HG03108 (cell line): ENCODE measurements around the gene SHE.

Experiments used
- ATAC-seq: cut with Tn5 transposase; IDR thresholded peaks from one replicate; pipeline ENCODE4 v1.9.1; 2021; ENCODE audit warnings: moderate library complexity; ENCODE audit not compliant: unreplicated experiment

The SHE gene

DNA sequence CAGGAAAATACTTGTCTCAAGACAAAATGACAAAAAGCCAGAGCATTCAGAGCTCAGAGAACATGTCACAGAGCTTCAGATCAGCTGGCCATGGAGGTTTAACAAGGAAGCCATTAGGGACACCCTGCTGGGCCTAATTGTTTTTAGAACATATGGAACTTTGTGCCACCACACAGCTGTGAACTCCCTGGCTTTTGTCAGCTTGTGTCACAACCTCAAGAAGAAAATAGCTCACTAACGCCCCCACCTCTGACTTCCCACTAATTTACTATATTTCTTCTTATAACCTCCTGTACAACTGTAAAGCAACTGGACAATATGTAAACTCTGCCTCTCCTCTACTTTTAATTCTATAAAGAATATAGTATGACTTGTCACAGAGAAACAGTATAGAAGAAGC is 21.2 kb downstream of the SHE start:
- ATAC-seq = no peak

DNA sequence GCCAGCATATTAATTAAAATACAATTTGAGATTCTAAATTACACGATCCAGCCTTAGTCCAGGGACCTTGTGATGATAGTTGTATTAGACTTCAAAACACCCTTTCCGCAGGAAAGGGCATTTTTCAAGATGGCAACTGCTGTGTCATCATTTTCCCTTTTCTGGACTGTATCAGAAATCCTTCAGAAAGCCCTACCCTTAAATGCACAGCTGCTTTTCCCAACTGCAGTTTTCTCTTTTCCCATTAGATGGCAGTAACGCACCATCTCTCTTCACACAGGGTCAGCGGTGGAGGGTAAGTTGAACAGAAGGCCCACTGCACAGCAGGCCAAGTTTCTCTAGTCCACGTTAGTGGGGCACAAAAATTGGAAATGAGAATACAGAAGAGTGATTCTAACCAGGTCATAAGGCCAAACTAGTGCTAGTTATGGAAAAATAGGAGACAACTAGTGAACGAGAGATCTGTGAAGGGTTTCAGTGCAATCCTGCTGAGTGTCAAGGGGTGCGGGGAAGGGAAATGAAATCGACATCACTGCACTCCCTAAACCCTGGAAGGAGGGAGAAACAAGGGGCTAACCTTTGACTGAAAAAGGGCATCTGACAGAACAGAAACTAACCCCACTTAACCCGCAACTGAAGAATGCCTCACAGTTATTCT is 22.3 kb downstream of the SHE start:
- no peak for ATAC-seq

DNA sequence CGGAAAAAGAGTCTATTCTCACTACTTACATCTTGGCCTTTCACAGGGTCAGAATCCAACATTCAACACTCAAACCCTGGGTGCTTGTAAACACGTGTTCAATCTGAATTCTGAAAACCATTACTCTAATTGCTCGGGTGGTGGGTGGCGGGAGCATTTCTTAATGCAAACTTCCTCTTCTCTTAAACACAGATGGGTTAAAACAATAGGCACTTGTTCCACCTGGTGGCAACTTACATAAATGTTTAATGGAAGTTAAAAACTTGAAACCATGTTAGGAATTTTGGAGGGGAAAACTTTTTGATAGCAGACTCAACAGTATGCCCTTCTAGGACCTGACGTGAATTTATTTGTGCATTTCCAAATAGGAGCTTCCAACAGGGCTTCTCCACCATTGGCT is 23.6 kb downstream of the SHE start:
- no peak for ATAC-seq

DNA sequence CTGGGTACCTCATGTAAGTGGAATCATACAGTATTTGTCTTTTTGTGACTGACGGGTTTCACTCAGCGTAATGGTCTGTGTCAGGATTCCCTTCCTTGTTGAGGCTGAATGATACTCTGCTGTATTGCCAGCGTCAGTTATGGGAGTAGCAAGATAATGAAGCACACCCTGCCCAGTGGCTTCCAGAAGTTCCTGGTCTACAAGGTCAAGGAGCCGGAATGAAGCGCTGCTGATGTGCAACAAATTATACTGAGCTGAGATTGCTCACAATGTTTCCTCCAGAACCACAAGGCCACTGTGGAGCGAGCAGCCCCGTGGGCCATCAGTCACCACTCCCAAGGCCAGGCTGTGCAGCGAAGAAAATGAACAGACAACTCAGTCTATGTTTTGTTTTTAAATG is 24.2 kb downstream of the SHE start:
- ATAC-seq = no peak

DNA sequence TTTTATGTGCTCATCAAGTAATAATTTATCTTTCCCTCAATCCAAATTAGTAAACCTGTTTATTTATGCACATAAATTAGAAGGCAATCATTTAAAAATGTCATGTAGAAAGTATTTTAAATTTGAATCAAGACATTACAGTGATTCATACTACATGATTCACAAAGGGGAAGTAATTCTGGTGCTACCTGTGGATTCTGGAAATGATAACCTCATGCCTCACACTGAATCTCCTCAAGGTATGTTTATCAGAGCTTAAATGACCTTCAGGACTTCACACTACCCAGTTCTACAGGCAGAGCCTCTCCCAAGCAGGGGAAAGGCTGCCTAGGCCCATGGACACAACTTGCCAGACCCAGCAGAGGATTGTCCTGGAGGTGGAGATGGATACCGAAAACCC is 25.4 kb downstream of the SHE start:
- no peak for ATAC-seq

DNA sequence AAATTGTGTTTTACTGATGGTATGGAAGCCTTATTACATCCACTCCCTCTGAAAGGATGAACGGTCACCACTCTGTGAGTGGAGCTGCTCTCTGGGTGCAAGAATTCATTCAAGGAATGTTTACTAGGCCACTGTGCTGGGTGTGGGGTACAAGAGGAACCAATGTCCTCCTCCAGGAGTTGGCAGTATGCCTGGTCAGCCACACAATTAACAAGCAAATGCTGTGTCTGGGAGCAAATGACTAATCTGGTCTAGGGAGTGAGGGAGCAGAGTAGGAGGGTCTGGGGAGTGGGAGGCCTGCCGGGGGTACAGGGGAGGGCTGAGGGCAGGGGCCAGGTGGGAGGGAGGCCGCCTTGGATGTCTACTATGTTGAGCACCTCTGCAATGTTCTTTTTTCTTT is 27.4 kb downstream of the SHE start:
- ATAC-seq = no peak

DNA sequence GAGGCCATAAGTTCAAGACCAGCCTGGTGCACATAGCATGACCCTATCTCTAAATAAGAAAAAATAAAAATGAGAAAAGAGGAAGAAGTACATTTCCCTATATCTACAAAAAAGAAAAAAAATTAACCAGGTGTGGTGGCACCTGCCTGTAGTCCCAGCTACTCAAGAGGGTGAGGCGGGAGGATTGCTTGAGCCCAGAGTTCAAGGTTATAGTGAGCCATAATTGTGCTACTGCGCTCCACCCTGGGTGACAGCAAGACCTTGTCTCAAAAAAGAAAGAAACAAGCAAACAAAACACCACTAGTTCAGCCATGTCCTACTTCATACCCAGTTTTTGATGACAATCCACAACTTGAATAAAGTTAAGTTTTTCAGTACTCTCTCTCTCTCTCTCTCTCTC is 30.9 kb downstream of the SHE start:
- ATAC-seq = no peak

DNA sequence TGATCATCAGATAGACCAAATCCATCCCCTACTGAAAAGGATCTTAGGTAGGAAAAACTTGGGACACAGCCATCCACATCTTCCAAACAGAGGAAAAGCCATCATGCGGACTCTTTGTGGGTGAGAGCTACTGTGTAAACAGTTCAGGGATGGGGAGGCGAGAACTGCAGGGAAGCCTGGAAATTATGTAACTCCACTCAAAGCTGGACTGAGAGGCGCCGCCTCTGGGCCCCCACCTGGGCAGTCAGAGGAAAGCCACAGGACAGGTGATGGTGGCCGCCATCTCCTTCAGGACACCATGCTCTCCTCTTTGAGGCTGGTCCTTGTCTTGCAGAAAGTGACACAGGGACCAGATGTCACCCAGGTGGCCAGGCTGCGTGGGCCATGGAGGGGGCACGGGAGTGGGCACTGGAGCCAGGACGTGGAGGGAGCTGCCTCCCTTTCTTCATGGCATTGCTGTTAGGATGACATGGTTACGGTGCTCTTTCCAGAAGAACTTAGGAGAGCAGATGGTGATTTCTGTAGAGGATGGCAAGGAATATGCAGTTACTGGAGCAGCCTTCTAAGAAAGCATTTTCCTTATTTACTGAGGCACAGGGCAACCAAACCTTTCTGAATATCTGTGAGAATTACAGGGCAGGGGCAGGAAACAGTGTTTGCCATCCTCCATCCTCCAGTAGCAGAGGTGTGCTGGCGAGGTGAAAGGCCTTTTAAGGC is 32.2 kb downstream of the SHE start:
- no peak for ATAC-seq

DNA sequence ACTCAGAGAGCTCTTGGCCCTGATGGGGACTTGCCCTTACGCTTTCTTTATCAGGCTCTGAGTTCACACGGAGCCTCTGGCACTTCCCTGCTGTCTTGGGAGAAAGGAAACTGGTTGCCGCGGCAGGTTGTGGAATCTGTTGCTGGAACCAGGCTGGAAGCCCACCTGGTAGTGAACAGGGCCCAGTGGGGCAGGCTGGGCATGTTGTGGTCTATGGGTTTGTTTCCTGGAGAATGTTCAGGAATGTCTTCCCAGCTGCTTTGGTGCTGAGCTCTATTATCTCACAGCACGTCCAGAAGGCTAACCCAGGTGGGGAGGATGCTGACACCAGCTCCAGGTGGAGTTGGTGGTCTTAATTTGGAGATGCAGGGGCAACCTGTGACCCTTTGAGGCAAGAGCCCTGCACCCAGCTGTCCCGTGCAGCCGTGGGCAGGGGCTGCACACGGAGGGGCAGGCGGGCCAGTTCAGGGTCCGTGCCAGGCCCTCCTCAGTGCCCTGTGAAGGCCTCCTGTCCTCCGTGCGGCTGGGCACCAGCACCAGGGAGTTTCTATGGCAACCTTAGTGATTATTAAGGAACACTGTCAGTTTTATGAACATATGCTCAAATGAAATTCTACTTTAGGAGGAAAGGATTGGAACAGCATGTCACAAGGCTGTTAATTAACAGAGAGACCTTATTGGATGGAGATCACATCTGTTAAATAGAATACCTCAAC is 33.5 kb downstream of the SHE start:
- ATAC-seq = no peak

DNA sequence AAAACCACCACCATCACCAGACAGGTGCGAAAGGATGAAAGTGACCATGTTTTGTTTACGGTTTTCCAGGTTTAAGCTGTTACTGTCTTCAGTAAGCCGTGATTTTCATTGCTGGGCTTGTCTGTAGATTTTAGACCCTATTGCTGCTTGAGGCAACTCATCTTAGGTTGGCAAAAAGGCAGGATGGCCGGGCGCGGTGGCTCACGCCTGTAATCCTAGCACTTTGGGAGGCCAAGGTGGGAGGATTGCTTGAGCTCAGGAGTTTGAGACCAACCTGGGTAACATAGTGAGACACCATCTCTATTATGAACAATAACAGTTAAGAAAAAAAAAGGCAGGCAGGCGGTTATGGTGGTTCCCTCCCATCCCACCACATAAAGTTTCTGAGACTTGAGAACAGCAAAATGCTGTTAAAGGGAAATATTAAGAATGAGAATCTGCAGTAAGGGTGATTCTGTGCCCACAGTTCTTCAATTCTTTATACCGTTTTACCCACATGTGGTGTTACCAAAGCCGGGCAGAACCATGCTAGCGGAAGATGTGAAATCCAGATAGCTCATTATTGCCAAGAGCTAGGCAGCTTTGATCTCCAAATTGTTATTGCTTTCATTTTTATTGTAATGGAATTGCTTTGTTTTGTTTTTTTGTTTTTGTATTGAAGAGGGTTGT is 34.6 kb downstream of the SHE start:
- ATAC-seq = no peak

DNA sequence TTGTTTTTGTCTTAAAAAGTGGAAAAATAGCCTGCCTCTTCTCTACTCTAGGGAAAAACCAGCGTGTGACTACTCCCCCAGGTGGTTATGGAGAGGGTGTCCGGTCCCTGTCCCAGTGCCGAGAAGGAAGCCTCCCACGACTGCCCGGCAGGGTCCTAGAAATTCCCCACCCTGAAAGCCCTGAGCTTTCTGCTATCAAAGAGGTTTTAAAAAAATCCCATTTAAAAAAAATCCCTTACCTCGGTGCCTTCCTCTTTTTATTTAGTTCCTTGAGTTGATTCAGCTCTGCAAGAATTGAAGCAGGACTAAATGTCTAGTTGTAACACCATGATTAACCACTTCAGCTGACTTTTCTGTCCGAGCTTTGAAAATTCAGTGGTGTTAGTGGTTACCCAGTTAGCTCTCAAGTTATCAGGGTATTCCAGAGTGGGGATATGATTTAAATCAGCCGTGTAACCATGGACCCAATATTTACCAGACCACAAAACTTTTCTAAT is 35.2 kb downstream of the SHE start:
- ATAC-seq = peak; percentile 53

DNA sequence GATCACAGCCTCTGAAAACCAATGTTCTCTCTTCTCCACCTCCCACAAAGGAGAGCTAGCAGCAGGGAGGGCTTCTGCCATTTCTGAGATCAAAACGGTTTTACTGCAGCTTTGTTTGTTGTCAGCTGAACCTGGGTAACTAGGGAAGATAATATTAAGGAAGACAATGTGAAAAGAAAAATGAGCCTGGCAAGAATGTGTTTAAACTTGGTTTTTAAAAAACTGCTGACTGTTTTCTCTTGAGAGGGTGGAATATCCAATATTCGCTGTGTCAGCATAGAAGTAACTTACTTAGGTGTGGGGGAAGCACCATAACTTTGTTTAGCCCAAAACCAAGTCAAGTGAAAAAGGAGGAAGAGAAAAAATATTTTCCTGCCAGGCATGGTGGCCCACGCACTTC is 36.0 kb downstream of the SHE start:
- ATAC-seq = no peak

DNA sequence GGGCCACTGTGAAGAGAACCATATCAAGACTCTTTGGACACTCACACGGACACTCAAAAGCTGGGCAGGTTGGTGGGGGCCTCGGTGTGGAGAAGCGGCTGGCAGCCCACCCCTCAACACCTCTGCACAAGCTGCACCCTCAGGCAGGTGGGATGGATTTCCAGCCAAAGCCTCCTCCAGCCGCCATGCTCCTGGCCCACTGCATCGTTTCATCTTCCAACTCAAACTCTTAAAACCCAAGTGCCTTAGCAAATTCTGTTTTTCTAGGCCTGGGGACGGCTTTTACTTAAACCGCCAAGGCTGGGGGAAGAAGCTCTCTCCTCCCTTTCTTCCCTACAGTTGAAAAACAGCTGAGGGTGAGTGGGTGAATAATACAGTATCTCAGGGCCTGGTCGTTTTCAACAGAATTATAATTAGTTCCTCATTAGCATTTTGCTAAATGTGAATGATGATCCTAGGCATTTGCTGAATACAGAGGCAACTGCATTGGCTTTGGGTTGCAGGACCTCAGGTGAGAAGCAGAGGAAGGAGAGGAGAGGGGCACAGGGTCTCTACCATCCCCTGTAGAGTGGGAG is 36.5 kb downstream of the SHE start:
- ATAC-seq = no peak

DNA sequence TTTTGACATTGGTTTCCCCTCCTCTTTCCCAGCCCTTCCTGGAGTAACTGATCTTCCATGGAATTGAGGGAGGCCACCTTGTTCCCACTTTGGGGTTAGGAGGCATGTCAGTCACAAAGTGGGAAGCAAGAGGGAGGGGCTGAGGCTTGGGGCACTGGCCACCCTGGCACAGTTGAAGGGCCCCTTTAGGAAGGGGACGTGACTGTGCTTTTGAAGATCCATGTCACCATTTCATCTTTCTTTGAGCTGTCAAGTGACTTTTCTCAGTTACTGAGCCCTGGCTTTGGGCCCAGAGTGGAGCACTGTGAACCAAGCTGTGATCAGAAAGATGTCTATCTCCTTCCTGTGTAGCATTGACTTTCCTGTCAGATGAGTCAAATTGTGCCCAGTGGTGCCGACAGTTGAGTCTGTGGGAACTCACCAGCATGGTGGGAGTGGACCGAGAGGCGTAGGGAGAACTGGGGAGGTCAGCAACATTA is 38.7 kb downstream of the SHE start:
- no peak for ATAC-seq

DNA sequence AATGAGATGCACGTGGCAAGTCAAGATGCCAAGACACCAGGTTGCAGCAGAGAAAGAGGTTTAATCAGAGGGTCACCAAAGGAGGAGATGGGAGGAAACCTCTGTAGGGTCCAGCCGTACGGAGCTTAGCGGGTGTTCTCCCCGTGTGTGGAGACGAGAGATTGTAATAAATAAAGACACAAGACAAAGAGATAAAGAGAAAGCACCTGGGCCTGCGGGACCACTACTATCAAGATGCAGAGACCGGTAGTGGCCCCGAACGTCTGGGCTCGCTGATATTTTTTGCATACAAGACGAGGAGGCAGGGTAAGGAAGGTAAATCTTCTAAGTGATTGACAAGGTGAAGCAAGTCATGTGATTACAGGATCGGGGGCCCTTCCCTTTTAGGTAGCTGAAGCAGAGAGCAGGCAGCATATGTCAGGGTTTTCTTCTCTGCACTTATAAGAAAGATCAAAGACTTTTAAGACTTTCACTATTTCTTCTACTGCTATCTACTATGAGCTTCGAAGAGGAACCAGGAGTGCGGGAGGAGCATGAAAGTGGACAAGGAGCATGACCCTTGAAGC is 41.4 kb downstream of the SHE start:
- ATAC-seq = no peak

DNA sequence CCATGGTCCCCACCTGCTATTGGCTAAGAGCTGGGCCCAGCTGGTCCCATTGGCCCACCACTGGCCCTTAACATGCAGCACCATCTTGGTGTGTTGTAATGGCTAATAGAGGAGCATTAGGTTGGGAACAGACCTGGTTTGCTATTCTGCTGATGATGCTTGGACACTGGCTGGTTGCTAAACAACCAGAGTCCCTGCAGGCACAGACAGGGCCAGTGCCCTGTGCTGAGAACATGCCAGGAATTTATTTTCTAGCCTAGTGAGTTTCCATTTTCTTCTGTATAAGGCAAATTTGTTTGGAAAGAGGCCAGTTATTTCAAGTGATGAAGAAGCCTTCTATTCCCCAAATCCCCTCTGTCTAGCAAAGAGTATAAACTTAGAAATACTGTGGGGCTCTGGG is 43.1 kb downstream of the SHE start:
- ATAC-seq = no peak

DNA sequence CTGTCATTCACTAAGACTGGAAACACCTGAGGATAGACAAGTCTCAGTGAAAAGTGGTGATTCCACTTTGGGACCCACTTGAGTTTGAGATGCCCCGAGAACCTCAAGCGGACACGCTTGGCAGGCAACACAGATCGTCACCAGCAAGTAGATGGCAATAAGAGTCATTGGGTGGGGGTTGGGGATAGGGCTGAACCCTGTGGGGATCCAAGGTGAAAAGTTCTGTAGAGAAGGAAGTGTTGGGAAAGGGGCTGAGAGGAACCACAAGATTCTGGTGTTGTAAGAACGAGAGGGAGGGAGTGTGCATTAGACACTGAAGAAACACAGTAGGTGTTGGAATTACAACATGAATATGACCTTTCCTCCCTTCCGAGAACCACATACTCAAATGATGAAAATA is 45.6 kb downstream of the SHE start:
- ATAC-seq = no peak

DNA sequence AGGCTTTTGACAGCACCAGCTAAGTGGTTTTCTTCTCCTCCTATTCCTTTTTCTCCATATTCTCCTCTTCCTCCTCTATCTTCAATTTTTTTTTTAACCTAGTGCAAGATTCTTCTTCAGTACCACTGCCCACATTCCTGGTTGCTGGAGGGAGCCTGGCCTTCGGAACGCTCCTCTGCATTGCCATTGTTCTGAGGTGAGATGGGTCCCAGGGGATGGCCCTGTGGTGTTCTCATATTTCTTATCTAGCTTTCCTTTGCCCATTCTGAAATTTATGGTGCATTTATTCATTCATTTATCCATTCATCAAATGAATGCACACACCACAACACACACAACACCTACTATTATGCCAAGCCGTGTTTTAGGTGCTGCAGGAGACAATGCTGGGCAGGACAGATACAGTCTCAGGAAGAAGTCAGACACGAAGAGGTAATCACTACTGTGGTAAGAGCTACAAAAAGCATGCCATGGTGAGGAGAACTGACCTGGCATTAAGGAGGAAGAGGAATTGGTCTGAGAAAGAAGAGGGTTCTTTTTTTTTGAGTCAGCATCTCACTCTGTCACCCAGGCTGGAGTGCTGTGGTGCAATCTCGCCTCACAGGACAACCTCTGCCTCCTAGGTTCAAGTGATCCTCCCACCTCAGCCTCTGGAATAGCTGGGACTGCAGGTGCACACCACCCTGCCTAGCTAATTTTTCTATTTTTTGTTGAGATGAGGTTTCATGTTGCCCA is 47.7 kb downstream of the SHE start:
- ATAC-seq = no peak

DNA sequence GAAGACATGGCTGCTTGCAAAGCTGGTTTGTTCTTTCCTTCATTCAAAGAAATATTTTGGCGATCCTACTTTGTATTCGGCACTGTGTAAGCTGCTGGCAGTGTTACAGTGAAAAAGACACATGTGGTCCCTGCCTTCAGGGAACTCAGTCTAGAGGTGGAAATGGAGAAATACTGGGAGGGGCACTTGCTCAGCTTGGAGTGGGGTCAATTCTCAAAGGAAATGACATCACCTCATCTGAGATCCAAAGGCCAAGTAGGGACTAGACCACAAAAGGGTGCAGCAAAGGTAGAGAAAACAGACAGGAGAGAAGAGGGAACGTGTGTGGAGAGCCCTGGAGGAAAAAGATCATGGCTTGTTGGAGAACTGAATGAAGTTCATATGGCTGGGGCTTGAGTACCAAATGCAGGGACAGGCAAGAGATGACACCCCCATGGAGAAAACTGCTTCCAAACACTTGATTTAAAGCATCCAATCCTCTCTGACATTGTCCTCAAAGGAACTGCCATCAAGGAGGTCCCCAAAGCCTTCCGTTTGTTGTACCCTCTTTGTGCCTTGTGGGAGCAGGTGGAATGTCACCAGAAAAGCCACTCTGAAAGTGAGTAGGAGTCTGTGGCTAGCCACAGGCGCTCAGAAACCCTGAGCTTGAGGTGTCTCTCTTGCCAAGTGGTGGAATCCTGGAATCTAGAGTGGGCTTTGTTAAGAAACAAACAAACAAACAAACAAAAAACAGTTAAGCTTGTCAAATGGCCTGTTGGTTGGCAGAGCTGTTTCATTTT is 48.4 kb downstream of the SHE start:
- no peak for ATAC-seq
